GM19463 (cell line): ENCODE measurements around the gene HDAC10.
A peak's percentile ranks its signal among the peaks of the same experiment; 100 is the strongest.
"Not testable (repeated sequence)": the region's sequence is repeated elsewhere in the genome, so short reads cannot be mapped to it uniquely, and the experiment has no call there.

Experiments
- ATAC-seq: cut with Tn5 transposase; IDR thresholded peaks from one replicate; pipeline ENCODE4 v1.9.1; 2021; ENCODE audit warnings: mild to moderate bottlenecking, moderate library complexity; ENCODE audit not compliant: unreplicated experiment

HDAC10 gene

GRCh38 chr22:50286275-50286674 lies 35.2 kb upstream of the HDAC10 start:
- no peak for ATAC-seq

- ATAC-seq, result no peak
Observed at GRCh38 chr22:50285568-50286229, 34.6 kb upstream of the HDAC10 start.

- no peak for ATAC-seq
Observed at GRCh38 chr22:50284479-50284878, 33.4 kb upstream of the HDAC10 start.

GRCh38 chr22:50283821-50284220 lies 32.8 kb upstream of the HDAC10 start:
- no peak for ATAC-seq

GRCh38 chr22:50282361-50283155 lies 31.5 kb upstream of the HDAC10 start:
- ATAC-seq, result no peak

- no peak for ATAC-seq
Observed at GRCh38 chr22:50281957-50282356, 30.9 kb upstream of the HDAC10 start.

GRCh38 chr22:50281384-50281760 lies 30.3 kb upstream of the HDAC10 start:
- ATAC-seq, result no peak

GRCh38 chr22:50280708-50281383 lies 29.8 kb upstream of the HDAC10 start:
- ATAC-seq, result no peak

- no peak for ATAC-seq
Observed at GRCh38 chr22:50280022-50280707, 29.1 kb upstream of the HDAC10 start.

- no peak for ATAC-seq
Observed at GRCh38 chr22:50278956-50279619, 28.0 kb upstream of the HDAC10 start.

GRCh38 chr22:50278461-50278860 lies 27.4 kb upstream of the HDAC10 start:
- no peak for ATAC-seq

- ATAC-seq, result no peak
Observed at GRCh38 chr22:50277761-50278160, 26.7 kb upstream of the HDAC10 start.

GRCh38 chr22:50276143-50276542 lies 25.1 kb upstream of the HDAC10 start:
- ATAC-seq, result peak; percentile 40

GRCh38 chr22:50275181-50276055 lies 24.4 kb upstream of the HDAC10 start:
- ATAC-seq, result no peak

- ATAC-seq, result no peak
Observed at GRCh38 chr22:50274771-50275170, 23.7 kb upstream of the HDAC10 start.

- ATAC-seq, result no peak
Observed at GRCh38 chr22:50274311-50274710, 23.2 kb upstream of the HDAC10 start.

- ATAC-seq, result not testable (repeated sequence)
Observed at GRCh38 chr22:50273781-50274180, 22.7 kb upstream of the HDAC10 start.

- ATAC-seq, result not testable (repeated sequence)
Observed at GRCh38 chr22:50273352-50273751, 22.3 kb upstream of the HDAC10 start.

GRCh38 chr22:50272044-50272802 lies 21.2 kb upstream of the HDAC10 start:
- no peak for ATAC-seq
